K562 (cell line): ENCODE results near the gene GIMAP8. TPM values are rescaled to one million over a fixed set of nuclear protein-coding genes. Genes with fewer than 3 reads are reported as not detected.

Experiments
- ATAC-seq: fragments of 200-7000 bp; cut with Tn5 transposase; 3 replicates; pipeline ENCODE4 v1.9.1; 2020; ENCODE audit warnings: moderate library complexity
- BruUV-seq: library from RNA; stranded (reverse); fragments of 400-500 nt; replicated peaks from 2 replicates; lab custom pipeline; 2021; lab: Mats Ljungman, UMichigan
- CTCF ChIA-PET: fragments of 300-600 bp; formaldehyde crosslinking; extraction: SDS; loops from one replicate; lab custom pipeline; 2021; ENCODE audit warnings: low intra/inter-chr PET ratio; lab: Yijun Ruan, JAX
- POLR2A ChIA-PET: fragments of 300-600, 350-650 bp; sonication (Branson Sonifier 250); formaldehyde crosslinking; extraction: SDS; loops from one replicate; lab custom pipeline; 2021; ENCODE audit warnings: antibody characterized with exemption, inconsistent platforms; lab: Yijun Ruan, JAX
- DNase-seq, 4 experiments: peaks; one replicate each; pipeline versions ENCODE4 v3.0.0 to v3.0.0-alpha.2; 2011 to 2018; ENCODE audit warnings: low spot score in 3 of 4, mixed read lengths in 3 of 4; ENCODE audit errors: extremely low read depth in 1 of 4
- FAIRE-seq: peaks from 2 replicates; lab custom pipeline; 2011; peaks lifted over from hg19 to GRCh38; lab: Jason Lieb, UNC
- H2AFZ ChIP-seq: 2 replicates; pipeline ENCODE4 v1.6.0; 2011; ENCODE audit warnings: low read depth, low read length, control low read depth, inconsistent platforms
- H3K27ac ChIP-seq: fragments of 200-600 bp; 3 replicates; pipeline ENCODE4 v1.8.0; 2011; ENCODE audit warnings: low read depth, mild to moderate bottlenecking, control low read depth, inconsistent platforms, low read length, moderate library complexity, mixed read lengths; ENCODE audit errors: extremely low read depth
- H3K27me3 ChIP-seq, 2 experiments: fragments of 300-600 bp in 1 of 2; 2 replicates in 1 of 2; 3 replicates in 1 of 2; pipeline versions ENCODE4 v1.6.0 to v1.8.0; 2011; ENCODE audit warnings: inconsistent platforms in 2 of 2, low read length in 2 of 2, mild to moderate bottlenecking in 1 of 2, mixed read lengths in 1 of 2, moderate library complexity in 1 of 2; ENCODE audit not compliant: control insufficient read depth in 2 of 2, insufficient read depth in 2 of 2
- H3K36me3 ChIP-seq: fragments of 300-600 bp; 3 replicates; pipeline ENCODE4 v1.8.0; 2011; ENCODE audit warnings: mild to moderate bottlenecking, low read length, inconsistent platforms; ENCODE audit not compliant: control insufficient read depth, insufficient read depth
- H3K4me1 ChIP-seq, 2 experiments: fragments of 200-600 bp in 1 of 2; replicated peaks in 1 of 2; 2 replicates in 1 of 2; 3 replicates in 1 of 2; pipeline versions ENCODE4 v1.5.1 to v1.8.0; 2011; ENCODE audit warnings: inconsistent platforms in 2 of 2, low read length in 2 of 2, mild to moderate bottlenecking in 1 of 2, mixed read lengths in 1 of 2, moderate library complexity in 1 of 2; ENCODE audit not compliant: control insufficient read depth in 2 of 2, insufficient read depth in 2 of 2
- H3K4me2 ChIP-seq: 2 replicates; pipeline ENCODE4 v1.6.1; 2011; ENCODE audit warnings: low read length, control low read depth, inconsistent platforms, mixed read lengths; ENCODE audit not compliant: insufficient read depth
- H3K4me3 ChIP-seq: fragments of 200-600 bp; sonication (generic), shearing (Covaris generic); 2 replicates; pipeline ENCODE4 v1.5.1; 2016; ENCODE audit warnings: control low read depth, inconsistent platforms
- H3K79me2 ChIP-seq: fragments of 200-600 bp; 3 replicates; pipeline ENCODE4 v1.8.0; 2011; ENCODE audit warnings: low read length, inconsistent platforms; ENCODE audit not compliant: control insufficient read depth, insufficient read depth
- H3K9ac ChIP-seq, 2 experiments: 2 replicates each; pipeline versions ENCODE4 v1.6.0 to v1.6.1; 2011; ENCODE audit warnings: low read depth in 2 of 2, low read length in 2 of 2, control low read depth in 1 of 2, inconsistent platforms in 1 of 2, mild to moderate bottlenecking in 1 of 2, mixed read lengths in 1 of 2; ENCODE audit not compliant: insufficient read depth in 1 of 2
- H3K9me1 ChIP-seq: one replicate; pipeline ENCODE4 v1.6.0; 2011; ENCODE audit warnings: inconsistent platforms, mild to moderate bottlenecking, low read length, moderate library complexity; ENCODE audit not compliant: control insufficient read depth, insufficient read depth
- H3K9me3 ChIP-seq: replicated peaks from 2 replicates; pipeline ENCODE4 v1.5.1; 2011; ENCODE audit warnings: low read depth, low read length, inconsistent platforms; ENCODE audit not compliant: control insufficient read depth, insufficient read depth
- H4K20me1 ChIP-seq: replicated peaks from 2 replicates; pipeline ENCODE4 v1.6.1; 2011; ENCODE audit warnings: low read length, inconsistent platforms, mixed read lengths; ENCODE audit not compliant: control insufficient read depth, insufficient read depth
- HDAC3 ChIP-seq: fragments of 450-650 bp; IDR thresholded peaks from 2 replicates; pipeline ENCODE4 v1.6.1; 2018; ENCODE audit warnings: borderline replicate concordance, mild to moderate bottlenecking, moderate library complexity; ENCODE audit not compliant: partially characterized antibody
- HSF4 ChIP-seq: fragments of 250-450 bp; sonication (Bioruptor Pico); IDR thresholded peaks from 2 replicates; pipeline ENCODE4 v2.1.2; 2022; ENCODE audit warnings: mild to moderate bottlenecking, moderate library complexity, borderline replicate concordance
- SIN3B ChIP-seq: fragments of 450-650 bp; IDR thresholded peaks from 2 replicates; pipeline ENCODE4 v1.6.1; 2017; ENCODE audit warnings: low read depth, mild to moderate bottlenecking, moderate library complexity
- THRB ChIP-seq: fragments of 450-650 bp; formaldehyde crosslinking; conservative IDR thresholded peaks from 2 replicates; pipeline ENCODE4 v1.4.0; 2022; ENCODE audit warnings: mild to moderate bottlenecking, missing genetic modification characterization
- XRCC4 ChIP-seq: IDR thresholded peaks from one replicate; pipeline ENCODE4 v1.6.1; 2011; ENCODE audit not compliant: insufficient read depth, insufficient read length; ENCODE audit errors: extremely low read depth
- ZBTB8A ChIP-seq: fragments of 450-650 bp; IDR thresholded peaks from 2 replicates; pipeline ENCODE4 v1.6.1; 2018; ENCODE audit warnings: mild to moderate bottlenecking, moderate library complexity; ENCODE audit not compliant: partially characterized antibody
- ZFX ChIP-seq: sonication (generic); formaldehyde crosslinking; IDR thresholded peaks from 2 replicates; pipeline ENCODE4 v1.8.0; 2022; ENCODE audit warnings: mild to moderate bottlenecking, missing genetic modification reagents, moderate library complexity
- ZNF239 ChIP-seq: fragments of 250-450 bp; sonication (Bioruptor Pico); IDR thresholded peaks from 2 replicates; pipeline ENCODE4 v1.4.0; 2020; ENCODE audit warnings: mild to moderate bottlenecking
- ZSCAN32 ChIP-seq: fragments of 450-650 bp; formaldehyde crosslinking; IDR thresholded peaks from 2 replicates; pipeline ENCODE4 v1.4.0; 2020; ENCODE audit warnings: mild to moderate bottlenecking, moderate library complexity
- WGBS: fragments of 100-300 bp; shearing (Covaris generic); methylation state at CpG from one replicate; pipeline ENCODE4 v1.1.6; 2016; ENCODE audit warnings: low coverage, mixed read lengths; ENCODE audit not compliant: insufficient coverage; ENCODE audit errors: missing lambda C conversion rate; 5-methylcytosine and 5-hydroxymethylcytosine counted together
- in situ Hi-C: fragments of 300-500 bp; cut with MboI; formaldehyde crosslinking; loops from 4 replicates; pipeline ENCODE4 v1.15.0; 2018; ENCODE audit warnings: inconsistent platforms, mixed read lengths
- intact Hi-C: fragments of 100-400 bp; cut with micrococcal nuclease; formaldehyde crosslinking; loops from 2 replicates; pipeline ENCODE4 v1.14.2; 2022
- polyA plus RNA-seq, 8 experiments: library from polyadenylated mRNA; depleted of rRNA in 4 of 8; stranded (reverse) in 5 of 8; unstranded in 3 of 8; fragments of >200 nt; fragmentation: Nextera tagmentation in 2 of 8; fragmentation: Illumina TruSeq in 1 of 8; extraction: Ambion mirVana in 2 of 8; extraction: Trizol in 1 of 8; gene quantifications; 2 replicates each; pipeline versions ENCODE4 v1.2.1 to v1.2.3, GENCODE V29; 2011 to 2014; ENCODE audit warnings: inconsistent platforms in 1 of 8, missing spikeins in 1 of 8
- total RNA-seq, 7 experiments: library from RNA; depleted of rRNA in 6 of 7; stranded (reverse); fragments of >200 nt in 6 of 7; fragmentation: Illumina TruSeq in 2 of 7; extraction: Trizol in 2 of 7; gene quantifications; 2 replicates each; pipeline versions ENCODE4 v1.2.1 to v1.2.3, GENCODE V29; 2011 to 2021; ENCODE audit warnings: low replicate concordance in 1 of 7

The GIMAP8 gene
- total and polyA plus RNA-seq, 9 of the 15 experiments (the other 6 are each of a cell fraction or from before 2014, with no cell fraction given): not detected

DNA sequence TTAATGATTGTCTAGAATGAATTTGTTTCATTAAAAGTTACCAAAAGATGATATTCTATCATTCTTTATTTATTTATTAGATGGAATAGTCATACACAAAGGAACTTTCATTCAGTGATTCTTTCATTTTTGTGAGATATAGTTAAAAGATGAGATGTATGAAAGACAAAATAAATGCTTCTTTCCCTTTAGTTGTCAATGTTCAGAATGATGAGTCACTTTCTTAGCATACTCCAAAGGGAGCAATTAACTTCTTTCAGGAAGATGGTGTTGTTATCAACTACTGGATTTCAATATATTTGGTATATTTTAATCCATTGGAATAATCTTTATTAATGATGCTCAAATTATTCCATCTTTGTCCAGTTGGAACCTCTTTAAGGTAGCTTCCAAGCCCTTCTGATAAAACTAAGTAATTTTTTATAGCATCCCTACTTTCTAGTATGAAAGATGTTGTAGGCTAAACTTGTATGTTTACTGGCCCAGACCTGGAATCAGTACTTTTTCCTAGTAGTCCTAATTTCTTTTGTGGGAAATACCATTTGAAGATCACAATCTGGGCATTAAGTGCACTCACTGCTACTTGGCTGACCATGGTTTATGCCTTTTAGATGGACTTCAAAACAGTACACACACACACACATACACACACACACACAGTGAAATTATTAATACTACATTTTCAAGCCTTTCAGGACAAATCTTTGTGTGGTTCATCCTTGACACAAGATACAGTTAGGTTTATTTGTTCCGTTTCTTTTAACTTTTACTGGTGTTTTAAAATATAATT, 66.7 kb downstream of the GIMAP8 start:
- Histone ChIP-seq H3K9ac (no peak overlapping the region), H4K20me1 (no peaks in the 10 kb centered on the region), H3K4me3 (no peak overlapping the region), H2AFZ (no peak overlapping the region), H3K36me3 (no peaks in the 10 kb centered on the region), H3K4me1 (no peaks in the 10 kb centered on the region), H3K9me1 (no peaks in the 10 kb centered on the region), H3K79me2 (no peaks in the 10 kb centered on the region), H3K27me3 (peaks cover 21 to 22% of the 10 kb centered on the region in 2 experiments; a peak in 4 of 5 replicates), H3K27ac (no peak overlapping the region), H3K9me3 (no peaks in the 10 kb centered on the region), H3K4me2 (no peak overlapping the region)
- FAIRE-seq (no peak), ATAC-seq (no peak), DNase-seq (no peak)
- CTCF ChIA-PET: no interaction called here
- 0% methylated on average over 1 of the region's 1 CpG for WGBS
- POLR2A ChIA-PET: no interaction called here
- TF ChIP-seq XRCC4 (no peak), HSF4 (no peak), THRB (no peak), ZSCAN32 (CRISPR knock-in tag) (no peak), ZFX (no peak), SIN3B (no peak), ZNF239 (CRISPR knock-in tag) (no peak), ZBTB8A (no peak), HDAC3 (no peak)
- in situ Hi-C loops: no loop called here
- no TSS peak for BruUV-seq
- intact Hi-C loops: no loop called here
